Endometrial microvascular endothelial cells (primary cell): Measurements from ENCODE around the gene FARP2. TPM values are rescaled to one million over a fixed set of nuclear protein-coding genes. Genes with fewer than 3 reads are reported as not detected.
"Not testable (repeated sequence)": the region's sequence is repeated elsewhere in the genome, so short reads cannot be mapped to it uniquely, and the experiment has no call there.

ENCODE experiments used
- in situ Hi-C: cut with HindIII; loops from 2 replicates; pipeline ENCODE4 v1.10.0; 2017; ENCODE audit warnings: low sequenced_read_pairs, low pct_unique_long_range_greater_than_20kb; ENCODE audit errors: inconsistent ontology term
- total RNA-seq: library from RNA; depleted of rRNA; stranded (reverse); fragments of >200 nt; gene quantifications from one replicate; pipeline ENCODE4 v1.2.3, GENCODE V29; 2015; ENCODE audit errors: inconsistent ontology term

Gene FARP2
- total RNA-seq, 1 donor from 2014 or later, result 58.1 TPM

DNA sequence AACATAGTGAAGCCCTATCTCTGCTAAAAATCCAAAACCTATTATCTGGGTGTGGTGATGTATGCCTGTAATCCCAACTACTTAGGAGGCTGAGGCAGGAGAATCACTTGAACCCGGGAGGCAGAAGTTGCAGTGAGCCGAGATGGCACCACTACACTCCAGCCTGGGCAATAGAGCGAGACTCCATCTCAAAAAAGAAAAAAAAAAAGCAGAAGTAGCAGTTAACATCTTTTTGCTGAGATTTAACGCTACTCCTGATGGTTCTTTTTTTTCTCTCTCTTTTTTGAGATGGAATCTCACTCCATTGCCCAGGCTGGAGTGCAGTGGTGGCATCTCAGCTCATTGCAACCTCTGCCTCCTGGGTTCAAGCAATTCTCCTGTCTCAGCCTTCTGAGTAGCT is 36.7 kb downstream of the FARP2 start:
- in situ Hi-C loops, result not testable (repeated sequence)

GRCh38 chr2:241393524-241394196 is 37.6 kb downstream of the FARP2 start:
- in situ Hi-C loops, result no loop called here

GRCh38 chr2:241396809-241397208 is 40.7 kb downstream of the FARP2 start:
- in situ Hi-C loops, result not testable (repeated sequence)

DNA sequence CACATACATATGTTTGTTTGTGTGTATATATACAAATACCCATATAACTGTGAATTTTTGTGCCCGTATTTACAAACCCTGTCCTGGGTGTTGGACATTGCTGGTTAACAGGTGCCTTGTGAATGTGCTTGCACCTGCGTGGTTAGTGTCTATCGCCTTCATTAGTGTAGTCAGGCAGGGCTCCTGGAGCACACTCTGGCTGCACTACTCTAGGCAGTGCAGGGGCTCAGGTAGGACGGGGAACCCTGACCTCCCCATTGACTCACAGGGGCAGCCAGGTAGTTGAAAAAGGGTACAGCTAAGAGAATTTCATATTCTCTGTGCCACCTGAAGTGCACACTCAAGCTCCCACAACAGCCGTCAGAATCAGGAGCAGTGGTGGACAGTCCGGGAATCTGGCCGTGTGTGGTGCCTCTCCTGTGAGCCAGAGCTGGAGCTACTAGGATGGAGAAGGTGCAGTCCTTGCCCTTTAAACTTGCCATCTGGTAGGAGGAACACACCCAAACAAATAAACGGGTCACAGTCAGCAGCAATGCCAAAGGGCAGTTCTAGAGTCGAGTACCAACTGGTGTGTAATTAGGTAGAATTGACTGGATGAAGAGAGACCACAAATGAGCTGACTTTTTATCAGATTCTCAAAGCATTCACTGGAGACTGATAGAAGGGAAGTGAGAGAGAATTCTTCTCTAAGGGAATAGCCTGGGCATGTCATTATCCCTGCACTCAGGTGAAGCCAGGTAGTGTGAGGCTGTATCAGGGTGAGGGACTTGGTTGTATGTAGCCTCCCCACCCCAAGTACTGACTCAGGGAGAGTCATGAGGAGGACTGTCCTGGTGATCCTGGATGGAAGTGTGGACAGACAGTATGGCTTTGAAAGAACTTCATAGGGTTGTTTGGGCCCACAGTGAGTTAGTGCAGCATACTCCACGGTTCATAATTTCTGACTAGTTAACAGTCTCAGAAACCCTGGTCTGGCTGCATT is 44.1 kb downstream of the FARP2 start:
- in situ Hi-C loops, result no loop called here

- in situ Hi-C loops, result no loop called here
Measured at GRCh38 chr2:241408849-241409248, 52.8 kb downstream of the FARP2 start.

GRCh38 chr2:241410739-241411176 is 54.7 kb downstream of the FARP2 start:
- in situ Hi-C loops, result no loop called here

- in situ Hi-C loops, result no loop called here
Measured at GRCh38 chr2:241412144-241412543, 56.1 kb downstream of the FARP2 start.

DNA sequence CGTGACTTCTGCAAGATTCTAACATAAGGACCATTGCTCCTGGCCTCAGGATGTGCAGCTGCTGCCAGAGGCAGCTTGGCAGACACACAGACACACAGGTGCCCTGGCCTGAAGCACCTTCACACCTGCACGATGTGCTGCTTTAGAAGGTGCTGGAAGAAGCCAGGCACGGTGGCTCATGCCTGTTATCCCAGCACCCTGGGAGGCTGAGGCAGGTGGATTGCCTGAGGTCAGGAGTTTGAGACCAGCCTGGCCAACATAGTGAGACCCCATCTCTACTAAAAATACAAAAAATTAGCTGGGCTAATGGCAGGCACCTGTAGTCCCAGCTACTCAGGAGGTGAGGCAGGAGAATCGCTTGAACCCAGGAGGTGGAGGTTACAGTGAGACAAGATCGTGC is 57.4 kb downstream of the FARP2 start:
- in situ Hi-C loops, result not testable (repeated sequence)

GRCh38 chr2:241413929-241414580 is 58.0 kb downstream of the FARP2 start:
- in situ Hi-C loops, result no loop called here

DNA sequence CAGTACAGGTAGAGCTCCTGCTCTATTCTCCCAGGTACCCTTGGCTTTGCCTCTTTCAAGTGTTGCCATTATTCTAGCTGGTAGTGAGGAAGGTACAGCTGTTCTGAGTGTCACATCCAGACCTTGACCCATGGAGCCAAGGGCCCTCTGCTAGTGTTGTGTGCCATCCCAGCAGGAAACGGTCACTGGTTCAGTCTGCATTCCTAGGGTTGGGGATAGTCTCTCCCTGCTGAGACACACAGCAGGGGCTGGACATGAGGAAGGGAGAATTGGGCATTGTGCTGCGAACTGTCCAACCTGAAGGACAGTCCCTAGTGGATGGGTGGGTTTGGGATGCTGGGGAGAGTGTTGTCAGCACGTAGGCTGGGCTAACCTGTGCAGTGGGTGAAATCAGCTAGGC is 59.1 kb downstream of the FARP2 start:
- in situ Hi-C loops, result no loop called here

- in situ Hi-C loops, result no loop called here
Measured at GRCh38 chr2:241417626-241418025, 61.5 kb downstream of the FARP2 start.

DNA sequence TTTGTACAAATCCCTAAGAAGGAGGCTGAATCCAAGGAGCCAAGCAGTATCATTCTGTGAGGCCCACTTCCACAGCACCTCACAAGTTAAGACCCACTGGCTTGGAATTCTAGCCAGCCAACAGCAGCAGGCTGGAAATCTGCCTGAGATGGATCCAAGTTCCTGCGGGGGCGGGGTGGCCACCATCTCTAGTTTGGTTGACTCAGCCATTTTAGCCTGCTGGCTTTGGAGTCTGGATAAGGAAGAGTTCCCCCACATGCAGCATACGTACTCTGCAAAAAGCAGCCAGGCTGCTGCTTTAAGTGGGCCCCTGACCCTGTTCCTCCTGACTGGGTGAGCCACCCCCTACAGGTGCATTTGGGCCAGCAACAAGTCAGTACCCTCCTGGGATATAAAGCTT is 65.2 kb downstream of the FARP2 start:
- in situ Hi-C loops, result no loop called here

DNA sequence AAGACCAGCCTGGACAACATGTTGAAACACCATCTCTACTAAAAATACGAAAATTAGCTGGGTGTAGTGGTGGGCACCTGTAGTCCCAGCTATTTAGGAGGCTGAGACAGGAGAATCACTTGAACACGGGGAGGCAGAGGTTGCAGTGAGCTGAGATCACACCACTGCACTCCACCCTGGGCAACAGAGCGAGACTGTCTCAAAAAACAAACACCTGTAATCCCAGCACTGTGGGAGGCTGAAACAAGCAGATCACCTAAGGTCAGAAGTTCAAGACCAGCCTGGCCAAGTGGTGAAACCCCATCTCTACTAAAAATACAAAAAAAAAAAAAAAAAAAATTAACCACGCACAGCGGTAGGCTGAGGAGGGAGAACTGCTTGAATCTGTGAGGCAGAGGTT is 65.9 kb downstream of the FARP2 start:
- in situ Hi-C loops, result not testable (repeated sequence)

DNA sequence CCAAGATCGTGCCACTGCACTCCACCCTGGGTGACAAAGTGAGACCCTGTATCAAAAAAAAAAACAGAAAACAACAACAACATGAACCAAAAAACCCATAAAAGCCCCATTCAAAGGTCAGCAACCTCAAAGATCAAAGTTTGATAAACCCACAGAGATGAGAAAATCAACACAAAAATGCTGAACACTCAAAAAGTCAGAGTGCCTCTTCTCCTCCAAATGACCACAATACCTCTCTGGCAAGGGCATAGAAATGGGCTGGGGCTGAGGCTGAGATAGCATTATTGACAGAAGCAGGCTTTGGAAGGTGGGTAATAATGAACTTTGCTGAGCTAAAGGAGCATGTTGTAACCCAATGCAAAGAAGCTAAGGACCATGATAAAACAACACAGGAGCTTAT is 66.3 kb downstream of the FARP2 start:
- in situ Hi-C loops, result no loop called here

DNA sequence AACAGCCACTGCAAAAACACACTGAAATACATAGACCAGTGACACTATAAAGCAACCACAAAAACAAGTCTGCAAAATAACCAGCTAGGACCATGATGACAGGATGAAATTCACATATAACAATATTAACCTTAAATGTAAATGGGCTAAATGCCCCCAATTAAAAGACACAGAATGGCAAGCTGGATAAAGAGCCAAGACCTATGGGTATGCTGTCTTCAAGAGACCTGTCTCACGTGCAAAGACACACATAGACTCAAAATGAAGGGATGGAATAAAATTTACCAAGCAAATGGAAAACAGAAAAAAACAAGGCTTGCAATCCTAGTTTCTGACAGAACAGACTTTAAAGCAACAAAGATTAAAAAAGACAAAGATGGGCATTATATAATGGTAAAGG is 67.4 kb downstream of the FARP2 start:
- in situ Hi-C loops, result not testable (repeated sequence)

GRCh38 chr2:241425368-241425767 is 69.3 kb downstream of the FARP2 start:
- in situ Hi-C loops, result no loop called here

- in situ Hi-C loops, result no loop called here
Measured at GRCh38 chr2:241430178-241430577, 74.1 kb downstream of the FARP2 start.

DNA sequence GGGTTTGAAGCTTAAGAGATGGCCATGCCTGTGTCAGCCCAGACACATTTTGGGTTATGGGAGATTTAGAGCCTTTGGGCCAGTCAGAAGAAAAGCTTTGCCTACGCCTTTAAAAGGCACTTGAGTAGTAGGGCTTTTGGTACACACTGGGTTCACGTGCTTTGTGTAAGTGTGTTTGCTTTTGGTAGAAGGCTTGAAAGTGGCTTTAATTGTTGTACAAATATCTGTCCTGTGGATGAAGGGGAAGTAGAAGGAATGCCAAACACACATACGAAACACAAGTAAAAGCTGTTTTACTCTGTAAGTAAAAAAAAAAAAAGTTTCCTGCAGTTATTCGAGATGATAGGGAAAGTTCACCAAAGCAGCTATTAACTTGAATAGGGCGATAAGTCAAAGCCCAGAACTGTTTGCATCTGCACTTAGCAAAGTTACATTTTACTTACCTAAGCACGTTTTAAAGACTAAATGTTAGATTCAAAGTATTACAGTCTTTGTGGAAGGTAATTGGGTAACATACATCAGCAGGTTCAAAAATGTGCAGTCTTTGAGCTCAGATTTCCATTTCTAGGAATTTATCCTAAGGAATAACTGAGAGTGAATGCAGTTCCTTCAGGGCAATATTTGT is 76.9 kb downstream of the FARP2 start:
- in situ Hi-C loops, result no loop called here

GRCh38 chr2:241437179-241437578 is 81.1 kb downstream of the FARP2 start:
- in situ Hi-C loops, result no loop called here
